SU-DHL-6 (cell line): Measurements from ENCODE around the gene RBM28.

ENCODE experiments used
- H2AFZ ChIP-seq: fragments of 200-600 bp; sonication (generic); 2 replicates; pipeline ENCODE4 v1.6.1; 2014; ENCODE audit warnings: low read depth, mild to moderate bottlenecking, moderate library complexity, mixed read lengths, antibody characterized with exemption, low read length; ENCODE audit not compliant: severe bottlenecking
- H3F3A ChIP-seq: fragments of 200-600 bp; shearing (Covaris generic); 2 replicates; pipeline ENCODE4 v1.6.0; 2016; ENCODE audit warnings: antibody characterized with exemption, mild to moderate bottlenecking; ENCODE audit not compliant: insufficient read depth
- H3K27ac ChIP-seq: fragments of 200-600 bp; sonication (generic); 2 replicates; pipeline ENCODE4 v1.5.1; 2016; ENCODE audit warnings: low read depth, mild to moderate bottlenecking, low read length, moderate library complexity, mixed read lengths
- H3K27me3 ChIP-seq: fragments of 200-600 bp; sonication (generic), shearing (Covaris generic); 2 replicates; pipeline ENCODE4 v1.6.0; 2014; ENCODE audit warnings: mild to moderate bottlenecking, low read length
- H3K36me3 ChIP-seq: fragments of 200-600 bp; sonication (generic); 2 replicates; pipeline ENCODE4 v1.6.1; 2014; ENCODE audit warnings: mild to moderate bottlenecking, low read length, mixed read lengths
- H3K4me2 ChIP-seq: fragments of 300-600, 200-600 bp; shearing (Covaris generic), sonication (generic); 2 replicates; pipeline ENCODE4 v1.6.0; 2014; ENCODE audit warnings: low read length, low read depth, mild to moderate bottlenecking; ENCODE audit not compliant: poor library complexity, severe bottlenecking
- H3K4me3 ChIP-seq: fragments of 200-600 bp; sonication (generic); 2 replicates; pipeline ENCODE4 v1.5.1; 2014; ENCODE audit warnings: antibody characterized with exemption, low read length, mild to moderate bottlenecking, mixed read lengths; ENCODE audit not compliant: insufficient read depth, poor library complexity, severe bottlenecking
- H3K79me2 ChIP-seq: fragments of 200-600 bp; sonication (generic); 2 replicates; pipeline ENCODE4 v1.6.1; 2014; ENCODE audit warnings: mild to moderate bottlenecking, low read length, moderate library complexity; ENCODE audit not compliant: insufficient read depth
- H3K9ac ChIP-seq: fragments of 200-600 bp; sonication (generic); 2 replicates; pipeline ENCODE4 v1.7.0; 2014; ENCODE audit warnings: mild to moderate bottlenecking, low read length
- H3K9me2 ChIP-seq: fragments of 200-600 bp; sonication (generic); replicated peaks from 2 replicates; pipeline ENCODE4 v1.6.1; 2014; ENCODE audit warnings: low read length; ENCODE audit not compliant: insufficient read depth
- H3K9me3 ChIP-seq: fragments of 200-600 bp; sonication (generic); 2 replicates; pipeline ENCODE4 v1.6.1; 2014; ENCODE audit warnings: low read length, mixed read lengths; ENCODE audit not compliant: insufficient read depth
- H4K20me1 ChIP-seq: fragments of 200-600 bp; sonication (generic); 2 replicates; pipeline ENCODE4 v1.6.1; 2014; ENCODE audit warnings: low read depth, mild to moderate bottlenecking, antibody characterized with exemption, low read length, moderate library complexity, mixed read lengths
- CTCF ChIP-seq: fragments of 200-600 bp; sonication (generic); IDR thresholded peaks from one replicate; pipeline ENCODE4 v1.5.1; 2017; ENCODE audit warnings: antibody characterized with exemption, mild to moderate bottlenecking, low read length, moderate library complexity; ENCODE audit not compliant: insufficient read depth, poor library complexity, severe bottlenecking
- EZH2phosphoT487 ChIP-seq: fragments of 200-600 bp; sonication (generic), shearing (Covaris generic); conservative IDR thresholded peaks from 2 replicates; pipeline ENCODE4 v1.6.1; 2018; ENCODE audit warnings: mild to moderate bottlenecking, antibody characterized with exemption, low read length, moderate library complexity, mixed read lengths

Gene RBM28

DNA sequence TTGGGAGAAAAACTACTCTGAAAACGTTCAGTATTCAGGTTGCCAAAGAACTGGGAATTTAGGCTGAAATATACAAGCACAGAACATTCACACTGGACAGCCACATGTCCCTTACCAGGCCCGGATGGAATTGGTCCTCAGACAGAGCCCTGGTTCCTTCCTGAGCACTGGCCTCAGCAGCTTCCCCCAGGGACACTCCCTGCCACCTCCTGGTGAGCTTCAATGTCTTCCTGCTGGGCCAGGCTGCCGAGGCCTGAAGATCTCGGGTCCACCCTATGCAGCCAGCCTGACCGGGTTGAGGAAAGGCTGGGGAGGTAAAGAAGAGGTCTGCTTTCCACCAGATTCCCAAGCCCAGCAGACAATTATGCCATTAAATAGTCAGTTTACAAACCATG, 77.8 kb downstream of the RBM28 start:
- Histone ChIP-seq H2AFZ (no peak overlapping the region), H3K4me3 (no peak overlapping the region), H3K79me2 (no peaks in the 10 kb centered on the region), H3K27ac (no peak overlapping the region), H3K36me3 (no peaks in the 10 kb centered on the region), H3K9me2 (no peaks in the 10 kb centered on the region), H4K20me1 (no peaks in the 10 kb centered on the region), H3F3A (no peaks in the 10 kb centered on the region), H3K27me3 (no peaks in the 10 kb centered on the region), H3K9me3 (no peaks in the 10 kb centered on the region), H3K9ac (no peak overlapping the region), H3K4me2 (no peak overlapping the region)
- TF ChIP-seq EZH2phosphoT487 (no peak), CTCF (no peak)

DNA sequence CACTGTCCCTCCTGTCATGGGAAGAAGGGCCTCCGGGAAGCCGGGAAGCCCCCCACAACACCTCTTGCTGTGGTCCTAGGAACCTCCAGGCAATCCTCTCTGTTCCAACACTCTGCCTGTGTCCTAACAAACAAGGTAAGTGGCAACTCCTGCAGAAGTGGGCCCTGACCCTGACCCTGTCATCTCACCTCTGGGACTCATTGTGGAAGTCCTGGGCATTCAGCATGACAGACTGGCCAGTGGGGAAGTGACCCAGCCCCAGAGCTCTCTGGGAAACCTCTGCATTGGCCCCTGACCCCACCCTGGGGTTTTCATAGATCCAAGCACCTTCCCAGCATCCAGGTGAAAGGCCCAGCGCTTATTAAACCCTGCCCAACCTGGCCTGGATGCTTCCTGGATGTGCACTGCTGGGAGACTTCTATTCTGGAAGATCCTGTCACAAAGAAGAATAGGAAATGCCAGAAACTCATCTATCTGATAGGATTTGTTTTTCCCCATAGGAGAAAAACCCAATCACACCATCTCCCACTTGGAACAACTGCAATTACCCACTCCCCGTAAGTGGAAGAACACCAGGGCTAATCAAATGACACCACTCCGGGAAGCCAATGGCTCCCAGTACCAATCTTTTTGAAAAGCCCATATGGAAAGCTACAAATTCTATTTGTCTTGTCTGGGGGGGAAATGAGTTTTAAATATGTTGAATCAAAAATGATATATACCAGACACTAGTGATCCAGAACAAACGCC, 78.4 kb downstream of the RBM28 start:
- no peaks in the 10 kb centered on the region for H3K9me3 ChIP-seq

GRCh38 chr7:128264477-128264876, 79.2 kb downstream of the RBM28 start:
- no peak for TF ChIP-seq EZH2phosphoT487
- no peak for TF ChIP-seq CTCF
- no peak overlapping the region for H3K9ac ChIP-seq

More for the DNA sequence above, 78.4 kb downstream of the RBM28 start:
- Histone ChIP-seq H2AFZ (no peak overlapping the region), H3F3A (no peaks in the 10 kb centered on the region), H4K20me1 (no peaks in the 10 kb centered on the region), H3K79me2 (no peaks in the 10 kb centered on the region), H3K4me3 (no peak overlapping the region), H3K9ac (no peak overlapping the region), H3K4me2 (no peak overlapping the region), H3K27me3 (no peaks in the 10 kb centered on the region), H3K27ac (no peak overlapping the region), H3K9me2 (no peaks in the 10 kb centered on the region), H3K36me3 (no peaks in the 10 kb centered on the region)
- no peak for TF ChIP-seq CTCF
- TF ChIP-seq EZH2phosphoT487, result no peak

More at GRCh38 chr7:128264477-128264876, 79.2 kb downstream of the RBM28 start:
- no peaks in the 10 kb centered on the region for H3K36me3 ChIP-seq
- no peaks in the 10 kb centered on the region for H3F3A ChIP-seq
- H3K9me3 ChIP-seq, result no peaks in the 10 kb centered on the region
- no peak overlapping the region for H3K4me3 ChIP-seq
- no peaks in the 10 kb centered on the region for H3K79me2 ChIP-seq
- H3K9me2 ChIP-seq, result no peaks in the 10 kb centered on the region
- no peaks in the 10 kb centered on the region for H4K20me1 ChIP-seq
- H3K27me3 ChIP-seq, result no peaks in the 10 kb centered on the region
- no peak overlapping the region for H2AFZ ChIP-seq
- no peak overlapping the region for H3K4me2 ChIP-seq
- H3K27ac ChIP-seq, result no peak overlapping the region
